GM19035 (cell line): ENCODE measurements around the gene TGM4.
"Not testable (repeated sequence)": the region's sequence is repeated elsewhere in the genome, so short reads cannot be mapped to it uniquely, and the experiment has no call there.

Source experiments
- ATAC-seq: cut with Tn5 transposase; IDR thresholded peaks from one replicate; pipeline ENCODE4 v1.9.1; 2021; ENCODE audit not compliant: unreplicated experiment

TGM4 gene

GRCh38 chr3:44913868-44914468 is 39.6 kb downstream of the TGM4 start:
- ATAC-seq = no peak

- ATAC-seq = no peak
These were observed 40.5 kb downstream of the TGM4 start for GRCh38 chr3:44914936-44915335.

GRCh38 chr3:44915702-44916438 is 41.5 kb downstream of the TGM4 start:
- ATAC-seq = no peak

GRCh38 chr3:44918087-44918486 is 43.7 kb downstream of the TGM4 start:
- ATAC-seq = no peak

- ATAC-seq = no peak
These were observed 44.2 kb downstream of the TGM4 start for GRCh38 chr3:44918581-44918980.

GRCh38 chr3:44920081-44920480 is 45.7 kb downstream of the TGM4 start:
- no peak for ATAC-seq

- no peak for ATAC-seq
These were observed 49.4 kb downstream of the TGM4 start for GRCh38 chr3:44923632-44924456.

- no peak for ATAC-seq
These were observed 50.2 kb downstream of the TGM4 start for GRCh38 chr3:44924457-44925084.

GRCh38 chr3:44926172-44926571 is 51.8 kb downstream of the TGM4 start:
- no peak for ATAC-seq

GRCh38 chr3:44926921-44927320 is 52.5 kb downstream of the TGM4 start:
- ATAC-seq = no peak

- no peak for ATAC-seq
These were observed 53.0 kb downstream of the TGM4 start for GRCh38 chr3:44927371-44927770.

GRCh38 chr3:44929782-44930181 is 55.4 kb downstream of the TGM4 start:
- no peak for ATAC-seq

- ATAC-seq = no peak
These were observed 56.5 kb downstream of the TGM4 start for GRCh38 chr3:44930911-44931310.

- ATAC-seq = no peak
These were observed 57.4 kb downstream of the TGM4 start for GRCh38 chr3:44931791-44932190.

- ATAC-seq = no peak
These were observed 57.9 kb downstream of the TGM4 start for GRCh38 chr3:44932271-44932670.

GRCh38 chr3:44932986-44933944 is 58.9 kb downstream of the TGM4 start:
- ATAC-seq = no peak

GRCh38 chr3:44939581-44940036 is 65.2 kb downstream of the TGM4 start:
- no peak for ATAC-seq

- no peak for ATAC-seq
These were observed 68.0 kb downstream of the TGM4 start for GRCh38 chr3:44942202-44942921.

GRCh38 chr3:44948239-44948638 is 73.8 kb downstream of the TGM4 start:
- ATAC-seq = no peak

GRCh38 chr3:44949770-44950169 is 75.4 kb downstream of the TGM4 start:
- not testable (repeated sequence) for ATAC-seq
